GM19467 (cell line): Measurements from ENCODE around the gene RHOBTB1.
"Not testable (repeated sequence)": the region's sequence is repeated elsewhere in the genome, so short reads cannot be mapped to it uniquely, and the experiment has no call there.

ENCODE experiments used
- ATAC-seq: cut with Tn5 transposase; IDR thresholded peaks from one replicate; pipeline ENCODE4 v1.9.1; 2021; ENCODE audit warnings: mild to moderate bottlenecking, moderate library complexity; ENCODE audit not compliant: unreplicated experiment

RHOBTB1 gene

GRCh38 chr10:60869652-60870415, 74.2 kb downstream of the RHOBTB1 start:
- no peak for ATAC-seq

DNA sequence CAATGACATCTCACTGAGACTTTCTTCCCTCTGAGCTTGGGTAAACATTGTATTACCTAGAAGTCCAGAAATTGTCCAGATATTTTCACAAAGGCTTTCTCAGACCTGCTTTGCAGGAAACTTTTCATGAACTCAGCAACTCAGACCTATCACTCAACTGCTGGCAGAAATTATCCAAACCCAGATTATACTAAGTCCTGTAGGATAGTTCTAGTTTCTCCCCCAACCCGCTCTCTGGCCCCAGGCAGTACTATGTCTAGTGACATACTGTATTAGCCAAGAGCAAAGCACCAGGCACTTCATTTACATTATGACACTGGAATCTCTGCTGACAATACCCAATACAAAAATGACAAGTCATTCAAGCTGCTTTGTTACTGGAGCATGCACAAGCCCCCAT, 75.0 kb downstream of the RHOBTB1 start:
- no peak for ATAC-seq

DNA sequence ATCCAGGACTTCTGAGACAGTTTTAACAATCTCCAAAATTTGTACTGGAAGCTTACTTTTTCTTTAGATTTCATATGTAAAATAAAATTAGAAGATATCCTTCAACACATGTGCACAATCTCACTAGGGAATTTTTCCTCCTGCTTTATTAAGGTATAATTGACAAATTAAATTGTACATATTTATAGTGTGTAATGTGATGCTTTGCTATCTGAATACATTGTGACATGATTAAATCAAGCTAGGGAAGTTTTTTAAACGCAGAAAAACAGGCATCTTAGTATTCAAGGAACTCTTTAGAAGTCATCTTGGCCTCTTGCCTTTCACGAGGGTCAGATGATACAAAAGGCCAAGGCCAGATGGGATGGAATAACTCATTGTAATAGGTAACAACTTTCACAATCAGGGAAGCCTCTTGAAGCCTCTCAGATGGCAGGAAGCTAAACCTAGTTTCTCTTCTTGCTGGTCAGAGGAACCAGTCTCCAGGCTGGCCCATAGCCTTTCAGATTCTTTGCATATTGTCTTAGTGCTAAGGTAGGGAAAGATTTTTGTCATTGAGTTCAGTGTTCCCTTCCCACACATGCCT, 78.7 kb downstream of the RHOBTB1 start:
- ATAC-seq, result no peak

- ATAC-seq, result no peak
These were observed 80.2 kb downstream of the RHOBTB1 start for GRCh38 chr10:60863796-60864195.

GRCh38 chr10:60862517-60862916, 81.5 kb downstream of the RHOBTB1 start:
- ATAC-seq, result no peak

- no peak for ATAC-seq
These were observed 87.6 kb downstream of the RHOBTB1 start for GRCh38 chr10:60856405-60856804.

GRCh38 chr10:60853637-60854036, 90.3 kb downstream of the RHOBTB1 start:
- ATAC-seq, result no peak

DNA sequence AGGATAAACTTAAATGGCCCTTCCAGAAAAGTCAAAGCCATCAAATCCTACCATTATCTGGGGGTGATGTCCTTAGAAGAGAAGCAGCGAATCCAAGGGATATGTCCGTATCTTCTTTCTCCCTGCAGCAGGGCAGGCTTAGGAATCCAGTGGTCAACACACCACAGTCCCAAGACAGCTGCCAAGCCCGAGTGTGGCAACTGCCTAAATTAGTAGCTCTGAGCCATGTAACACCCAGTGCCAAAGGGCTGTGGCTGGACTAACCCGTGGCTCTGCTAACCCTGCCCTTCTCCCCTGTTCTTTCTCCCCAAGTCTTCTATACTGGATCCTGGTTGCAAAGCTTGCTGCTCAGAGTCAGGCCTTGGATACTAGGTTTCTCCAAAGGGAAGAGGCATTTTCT, 90.9 kb downstream of the RHOBTB1 start:
- no peak for ATAC-seq

GRCh38 chr10:60849740-60850139, 94.2 kb downstream of the RHOBTB1 start:
- ATAC-seq, result no peak

GRCh38 chr10:60849217-60849616, 94.8 kb downstream of the RHOBTB1 start:
- ATAC-seq, result no peak

DNA sequence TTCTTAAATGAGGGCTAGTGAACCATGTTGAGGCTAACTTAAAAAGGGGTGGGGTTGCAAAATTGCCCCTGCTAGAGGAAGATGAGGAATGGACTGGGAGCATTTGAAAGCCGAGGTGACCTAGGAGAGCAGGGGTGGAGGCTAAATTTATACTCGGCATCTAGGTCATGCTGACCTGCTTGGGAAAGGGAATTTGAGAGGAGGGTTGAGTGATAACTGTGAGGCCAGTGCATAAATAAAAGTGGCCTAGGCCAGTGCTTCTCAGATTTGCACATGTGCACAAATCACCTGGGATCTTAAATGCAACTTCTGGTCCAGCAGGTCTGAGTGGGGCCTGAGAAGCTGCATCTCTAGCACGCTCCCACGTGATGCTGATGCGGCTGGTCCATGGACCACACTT, 95.3 kb downstream of the RHOBTB1 start:
- ATAC-seq, result no peak

DNA sequence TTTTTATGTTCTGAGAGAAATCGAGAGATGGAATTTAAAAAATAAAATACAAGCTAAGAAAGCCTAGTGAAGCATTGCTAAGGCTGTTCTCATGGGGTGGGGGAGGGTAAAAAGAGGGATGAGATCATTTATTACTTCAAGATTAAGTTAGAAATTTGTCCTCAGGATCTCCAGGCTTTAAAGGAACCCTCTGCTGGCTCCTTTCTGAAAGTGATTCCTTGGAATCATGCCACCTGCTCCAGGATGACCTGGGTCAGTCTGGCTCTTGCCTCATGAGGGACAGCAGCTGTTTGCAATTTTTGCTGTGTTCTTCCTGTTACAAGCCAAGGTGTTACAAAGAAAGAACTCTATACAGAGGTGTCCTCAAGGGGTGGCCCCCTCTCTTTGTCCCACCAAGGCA, 95.9 kb downstream of the RHOBTB1 start:
- no peak for ATAC-seq

DNA sequence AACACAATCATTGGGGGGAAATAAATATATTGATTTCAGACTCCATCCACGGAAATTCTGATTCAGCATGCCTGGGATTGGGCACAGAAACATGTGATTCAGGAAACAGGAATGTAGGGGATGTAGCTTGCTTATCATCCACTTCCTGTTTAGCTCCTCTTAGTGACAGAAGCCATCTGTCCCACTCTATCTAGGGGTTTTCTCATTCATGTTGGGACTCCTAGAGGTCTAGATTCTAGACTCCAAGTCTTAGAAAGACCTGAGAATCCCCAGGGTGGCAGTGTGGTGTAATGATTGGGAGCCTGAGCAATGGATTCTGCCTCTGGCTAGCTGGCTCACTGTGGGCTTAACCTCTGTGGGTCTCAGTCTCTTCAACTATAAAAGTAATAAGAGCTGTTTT, 97.8 kb downstream of the RHOBTB1 start:
- no peak for ATAC-seq

GRCh38 chr10:60845038-60845437, 98.9 kb downstream of the RHOBTB1 start:
- no peak for ATAC-seq

DNA sequence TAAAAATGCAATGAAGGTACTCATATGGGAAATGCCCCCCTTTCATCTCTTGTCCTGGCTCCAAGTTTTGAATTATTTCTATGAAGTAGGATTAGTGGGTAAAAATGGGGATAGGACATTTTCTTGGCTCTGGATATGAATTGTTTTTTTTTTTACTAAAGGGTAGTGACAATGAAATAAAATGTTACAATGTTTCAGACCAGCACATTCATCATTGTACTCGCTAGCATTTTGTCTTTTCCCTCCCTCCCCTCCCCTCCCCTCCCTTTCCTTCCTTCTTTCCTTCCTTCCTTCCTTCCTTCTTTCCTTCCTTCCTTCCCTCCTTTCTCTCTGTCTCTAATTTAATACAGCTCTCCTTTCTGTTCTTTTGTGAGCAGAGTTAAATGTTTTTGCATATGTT, 101.3 kb downstream of the RHOBTB1 start:
- ATAC-seq, result no peak

GRCh38 chr10:60841227-60841626, 102.8 kb downstream of the RHOBTB1 start:
- ATAC-seq, result not testable (repeated sequence)

DNA sequence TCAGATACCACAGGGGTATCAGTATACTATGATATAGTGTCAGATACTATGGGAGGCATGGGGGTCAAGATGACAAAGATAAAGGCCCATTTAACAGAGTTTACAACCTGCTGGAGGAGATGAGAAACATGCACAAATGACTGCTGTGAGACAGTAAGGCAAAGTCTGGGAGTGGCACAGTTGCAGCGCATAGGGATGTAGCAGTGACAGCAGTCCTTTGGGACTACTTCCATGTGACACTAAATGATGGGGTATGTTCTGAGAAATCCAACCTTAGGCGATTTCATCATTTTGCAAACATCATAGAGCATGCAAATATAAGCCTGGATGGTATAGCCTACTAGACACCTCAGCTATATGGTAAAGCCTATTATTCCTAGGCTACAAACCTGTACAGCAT, 108.9 kb downstream of the RHOBTB1 start:
- ATAC-seq, result no peak

DNA sequence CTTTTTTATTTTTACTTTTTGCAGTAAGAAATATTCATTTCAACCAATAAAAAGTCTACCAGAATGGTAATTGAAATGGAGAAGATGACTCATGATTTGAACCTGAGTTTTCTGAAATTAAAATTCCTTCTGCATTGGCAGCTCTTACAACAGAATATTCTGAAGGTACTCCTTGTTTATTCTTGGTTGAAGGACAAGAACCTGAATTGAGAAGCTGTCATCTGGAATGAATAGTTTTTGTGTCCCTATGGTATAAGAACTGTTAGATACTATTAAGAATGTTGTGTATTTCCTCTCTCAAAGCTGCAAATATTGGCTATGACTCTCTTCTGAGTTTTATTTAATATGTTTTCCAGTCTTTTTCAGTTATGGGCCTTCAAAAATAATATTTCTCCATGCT, 109.6 kb downstream of the RHOBTB1 start:
- no peak for ATAC-seq

GRCh38 chr10:60832136-60832535, 111.8 kb downstream of the RHOBTB1 start:
- not testable (repeated sequence) for ATAC-seq

DNA sequence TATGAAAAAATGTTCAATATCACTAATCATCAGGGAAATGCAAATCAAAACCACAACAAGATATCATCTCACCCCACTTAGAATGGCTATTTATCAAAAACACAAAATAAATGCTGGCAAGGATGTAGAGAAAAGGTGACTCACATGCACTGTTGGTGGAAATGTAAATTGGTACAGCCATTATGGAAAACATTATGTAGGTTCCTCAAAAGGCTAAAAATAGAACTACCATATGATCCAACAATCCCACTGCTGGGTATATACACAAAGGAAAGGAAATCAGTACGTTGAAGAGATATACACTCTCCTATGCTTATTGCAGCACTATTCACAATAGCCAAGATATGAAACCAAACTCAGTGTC, 115.5 kb downstream of the RHOBTB1 start:
- ATAC-seq, result no peak

DNA sequence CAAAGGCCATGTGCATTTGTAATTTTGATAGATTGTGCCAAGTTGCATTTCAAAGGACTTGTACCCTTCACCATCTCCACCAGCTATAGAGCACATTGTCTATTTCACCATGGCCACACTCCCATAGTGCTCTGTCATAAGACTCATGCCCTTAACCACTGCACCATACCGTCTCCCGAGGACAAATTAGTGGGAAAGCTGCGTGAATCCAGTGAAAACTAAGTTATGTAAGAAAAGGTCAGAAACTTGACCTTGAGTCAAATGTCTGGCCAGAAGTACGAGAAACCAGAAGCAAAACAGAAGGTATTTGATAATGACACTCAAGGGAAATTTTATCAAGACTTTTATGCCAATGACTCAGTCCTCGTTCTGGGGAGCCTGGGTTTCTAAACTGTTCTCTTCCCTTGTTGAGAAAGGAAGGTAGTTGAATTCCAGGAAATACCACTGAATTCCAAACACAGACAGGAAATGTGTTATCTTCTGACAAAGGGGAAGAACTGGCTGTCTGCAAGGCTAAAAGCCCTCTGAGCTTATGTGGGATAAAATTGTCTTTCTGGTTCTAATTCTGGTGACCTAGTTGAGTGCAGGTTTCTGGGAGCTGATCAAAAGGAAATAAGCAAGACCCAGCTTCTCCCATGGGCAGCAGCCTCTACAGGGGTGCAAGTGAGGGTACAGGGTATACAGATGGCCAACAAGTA, 116.0 kb downstream of the RHOBTB1 start:
- no peak for ATAC-seq

- ATAC-seq, result no peak
These were observed 118.5 kb downstream of the RHOBTB1 start for GRCh38 chr10:60825520-60825919.
